Right kidney (tissue), 9 donors: ENCODE data around the gene GALNT16.
"Not testable (repeated sequence)": the region's sequence is repeated elsewhere in the genome, so short reads cannot be mapped to it uniquely, and the experiment has no call there.

Experiments used
- DNase-seq: peaks from one replicate; pipeline ENCODE4 v3.0.0-alpha.2; 2016
- long read RNA-seq, 8 donors: transcript quantifications; one replicate each; lab custom pipeline, GENCODE V29; 2026

The GALNT16 gene
- long read RNA-seq, donor 1 = 0 reads
- long read RNA-seq, donor 2, partial matches to known transcripts = 0 of 1 reads
- long read RNA-seq, donor 2, other reads (novel, unspliced or antisense) = 0 of 1 reads
- long read RNA-seq, donor 3 = 0 reads
- long read RNA-seq, donor 4 = 0 reads
- long read RNA-seq, donor 5, full-length matches to known transcripts = 1 of 1 reads
- long read RNA-seq, donor 5, partial matches to known transcripts = 0 of 1 reads
- long read RNA-seq, donor 5, other reads (novel, unspliced or antisense) = 0 of 1 reads
- long read RNA-seq, donor 6 = 0 reads
- long read RNA-seq, donor 7 = 0 reads
- long read RNA-seq, donor 8, partial matches to known transcripts = 0 of 1 reads
- long read RNA-seq, donor 8, other reads (novel, unspliced or antisense) = 0 of 1 reads

DNA sequence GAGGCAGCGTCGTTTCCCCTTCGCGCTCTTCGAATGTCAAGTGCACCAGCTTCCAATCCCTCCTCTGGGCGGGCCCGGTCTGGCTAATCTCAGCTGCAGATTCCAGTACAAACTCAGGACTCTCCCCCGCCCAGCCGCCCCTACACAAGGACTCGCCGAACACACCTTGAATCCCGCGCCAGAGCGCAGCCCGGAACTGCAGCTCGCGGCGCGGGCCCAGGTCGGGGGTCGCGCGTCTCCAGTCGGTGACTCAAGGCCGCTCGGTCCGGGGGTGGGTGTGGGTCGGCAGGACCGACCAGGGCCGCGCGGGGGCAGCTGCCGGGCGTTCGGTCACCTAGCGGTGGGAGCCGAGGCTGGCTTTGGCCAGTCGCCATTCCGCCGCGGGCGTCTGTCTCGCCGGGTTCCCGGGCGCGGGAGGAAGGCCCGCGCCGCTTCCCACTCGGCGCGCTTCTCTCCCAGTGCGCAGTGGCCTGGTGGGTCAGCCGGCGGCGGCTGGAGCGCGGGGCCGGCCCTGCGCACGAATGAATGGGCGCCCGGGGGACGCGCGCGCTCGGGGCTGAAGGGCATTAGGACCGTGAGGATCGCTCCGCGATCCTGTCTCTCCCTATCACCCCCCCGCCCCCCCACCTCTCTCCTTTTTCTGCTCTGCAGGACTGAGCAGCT, at the start of gene GALNT16:
Gene GALNT16 (plus strand): TSS at position 632 of the 663 bp plus-strand sequence. CDS start 133 bp downstream, outside the sequence.
- DNase-seq = peak; percentile 86

DNA sequence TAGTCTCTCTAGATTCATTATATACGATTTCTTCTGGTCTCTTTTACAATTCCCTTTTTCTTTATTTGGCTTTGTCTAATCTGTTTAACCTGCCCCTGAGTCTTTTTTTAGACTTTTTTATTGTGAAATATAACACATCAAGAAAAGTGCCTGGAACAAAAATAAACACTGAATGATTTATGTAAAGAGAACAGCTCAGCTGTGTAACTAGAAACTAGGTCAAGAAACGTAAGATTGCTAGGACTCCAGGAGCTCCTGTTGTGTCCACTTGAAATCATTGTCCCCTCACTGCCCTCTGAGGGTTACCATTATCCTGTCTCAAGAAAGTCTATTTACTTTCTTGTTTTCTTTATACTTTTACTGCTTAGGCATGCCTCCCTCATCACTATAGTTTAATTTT, 45.6 kb upstream of the GALNT16 start:
- no peak for DNase-seq

DNA sequence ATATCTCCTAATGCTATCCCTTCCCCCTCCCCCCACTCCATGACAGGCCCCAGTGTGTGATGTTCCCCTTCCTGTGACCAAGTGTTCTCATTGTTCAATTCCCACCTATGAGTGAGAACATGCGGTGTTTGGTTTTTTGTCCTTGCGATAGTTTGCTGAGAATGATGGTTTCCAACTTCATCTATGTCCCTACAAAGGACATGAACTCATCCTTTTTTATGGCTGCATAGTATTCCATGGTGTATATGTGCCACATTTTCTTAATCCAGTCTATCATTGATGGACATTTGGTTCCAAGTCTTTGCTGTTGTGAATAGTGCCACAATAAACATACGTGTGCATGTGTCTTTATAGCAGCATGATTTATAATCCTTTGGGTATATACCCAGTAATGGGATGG, 42.3 kb upstream of the GALNT16 start:
- not testable (repeated sequence) for DNase-seq

DNA sequence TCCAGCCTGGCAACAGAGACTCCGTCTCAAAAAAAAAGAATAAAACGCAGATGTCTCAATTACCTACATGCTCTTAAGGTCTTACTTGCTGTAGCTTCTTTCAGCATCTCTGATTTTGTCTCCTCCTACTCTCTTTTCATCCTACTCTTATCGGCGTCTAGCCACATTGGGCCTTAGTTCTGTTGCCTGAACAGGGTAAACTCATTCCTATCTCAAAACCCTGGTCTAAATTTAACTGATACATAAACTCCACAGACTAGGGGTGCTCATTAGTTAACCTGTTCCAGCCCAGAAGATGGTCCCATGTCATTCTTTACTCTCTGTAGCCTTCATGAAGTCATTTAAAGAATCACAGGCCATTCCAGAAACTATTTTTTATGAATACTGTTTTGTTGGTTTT, 35.0 kb upstream of the GALNT16 start:
- DNase-seq = no peak

DNA sequence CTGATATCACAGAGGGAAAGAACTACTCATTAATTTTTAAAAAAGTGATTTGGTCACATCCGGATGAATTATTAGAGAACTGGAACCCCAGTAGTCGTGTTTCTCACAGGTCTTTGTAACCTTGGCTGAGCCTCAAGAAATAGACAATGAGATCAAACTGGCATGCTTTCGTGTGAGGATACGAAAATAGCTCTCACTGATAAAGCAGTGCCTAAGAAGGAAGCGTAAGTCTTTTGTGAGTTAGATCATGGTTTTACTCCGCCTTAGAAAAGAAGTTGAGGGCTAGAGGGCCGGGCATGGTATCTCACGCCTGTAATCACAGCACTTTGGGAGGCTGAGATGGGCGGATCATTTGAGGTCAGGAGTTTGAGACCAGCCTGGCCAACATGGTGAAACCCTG, 33.8 kb upstream of the GALNT16 start:
- DNase-seq = no peak

DNA sequence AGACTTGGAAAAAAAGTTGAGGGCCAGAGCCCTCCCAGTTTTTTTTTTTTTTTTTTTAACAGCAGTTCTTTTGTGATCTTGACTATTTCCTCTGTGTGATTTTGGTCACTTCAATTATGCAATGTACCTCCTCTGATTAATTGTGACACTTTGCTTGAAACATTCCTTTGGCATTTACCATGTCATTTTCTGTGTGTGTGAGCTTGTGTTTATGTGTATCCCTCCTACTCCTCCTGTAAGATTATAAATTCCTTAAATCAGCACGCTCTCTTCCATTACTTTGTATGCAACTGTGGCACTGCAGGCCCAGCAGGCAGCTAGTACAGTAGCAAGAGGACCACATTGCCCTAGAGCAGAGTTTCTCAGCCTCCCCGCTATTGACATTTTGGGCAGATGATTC, 33.2 kb upstream of the GALNT16 start:
- no peak for DNase-seq

DNA sequence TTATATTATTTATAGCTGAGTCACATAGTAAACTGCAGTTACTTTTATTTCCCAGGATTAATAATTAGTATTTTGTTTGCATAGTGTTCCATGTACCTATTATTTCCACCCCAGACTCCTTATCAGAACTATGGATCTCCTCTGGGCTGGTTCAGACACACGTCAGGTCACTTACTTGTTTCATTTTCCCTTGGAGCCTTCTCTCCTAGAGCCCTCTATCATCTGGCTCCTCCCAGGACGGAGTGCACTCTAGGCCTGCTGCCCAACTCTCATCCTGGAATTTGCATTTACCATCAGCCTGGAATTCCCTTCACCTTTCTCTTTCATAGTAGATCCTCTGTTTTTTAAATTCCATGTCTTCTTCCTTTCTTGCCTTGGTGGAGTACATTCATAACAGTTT, 28.5 kb upstream of the GALNT16 start:
- no peak for DNase-seq

DNA sequence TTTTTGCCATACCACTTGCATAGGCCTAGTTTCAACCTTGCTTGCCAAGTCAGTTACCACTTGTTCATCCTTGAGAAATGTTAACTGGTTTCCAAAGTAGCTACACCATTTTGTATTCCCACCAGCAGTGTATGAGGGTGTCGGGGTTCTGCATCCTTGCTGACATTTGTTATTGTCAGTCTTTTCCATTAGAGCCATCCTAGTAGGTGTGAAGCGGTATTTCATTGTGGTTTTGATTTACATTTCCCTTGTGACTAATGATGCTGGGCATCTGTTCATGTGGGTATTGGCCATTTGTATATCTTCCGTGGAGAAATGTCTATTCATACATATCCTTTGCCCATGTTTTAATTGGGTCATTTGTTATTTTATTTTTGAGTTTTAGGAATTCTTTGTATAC, 27.6 kb upstream of the GALNT16 start:
- no peak for DNase-seq

DNA sequence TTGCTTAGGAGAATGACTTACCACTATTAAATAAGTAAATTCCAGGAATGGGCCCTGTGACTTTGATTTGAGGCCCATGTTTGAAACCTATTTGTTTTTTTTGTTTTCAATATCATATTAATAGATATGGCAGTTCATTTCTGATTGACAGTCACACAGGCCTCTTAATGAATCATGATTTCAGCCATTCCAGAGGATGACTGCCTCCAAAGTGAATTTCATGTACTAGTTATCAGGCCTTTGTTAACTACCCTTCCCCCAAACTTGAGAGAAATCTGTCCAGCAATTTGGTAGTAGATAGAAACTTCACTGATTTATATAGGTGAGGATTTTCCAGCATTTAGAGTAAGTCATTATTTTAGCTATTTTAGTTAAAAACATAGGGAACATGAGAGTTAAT, 25.9 kb upstream of the GALNT16 start:
- no peak for DNase-seq

DNA sequence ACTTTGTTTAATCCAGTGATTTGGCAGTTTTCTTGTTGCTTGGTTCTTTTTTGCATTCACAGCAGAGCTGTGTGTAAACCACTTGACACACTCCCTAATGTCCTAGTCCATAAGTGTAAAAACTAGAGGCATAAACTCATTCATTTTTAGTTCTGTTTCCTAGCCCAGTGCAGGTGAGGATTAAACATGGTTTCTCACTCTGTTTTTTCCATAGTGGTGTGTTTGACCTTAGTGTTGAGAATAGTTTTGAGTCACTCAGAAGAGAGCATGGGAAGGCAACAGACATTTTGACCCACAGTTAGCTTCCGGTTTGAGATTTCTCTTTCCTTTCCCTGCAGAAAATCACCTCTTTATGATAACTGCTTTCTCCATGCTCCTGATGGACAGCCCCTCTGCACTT, 24.2 kb upstream of the GALNT16 start:
- no peak for DNase-seq

DNA sequence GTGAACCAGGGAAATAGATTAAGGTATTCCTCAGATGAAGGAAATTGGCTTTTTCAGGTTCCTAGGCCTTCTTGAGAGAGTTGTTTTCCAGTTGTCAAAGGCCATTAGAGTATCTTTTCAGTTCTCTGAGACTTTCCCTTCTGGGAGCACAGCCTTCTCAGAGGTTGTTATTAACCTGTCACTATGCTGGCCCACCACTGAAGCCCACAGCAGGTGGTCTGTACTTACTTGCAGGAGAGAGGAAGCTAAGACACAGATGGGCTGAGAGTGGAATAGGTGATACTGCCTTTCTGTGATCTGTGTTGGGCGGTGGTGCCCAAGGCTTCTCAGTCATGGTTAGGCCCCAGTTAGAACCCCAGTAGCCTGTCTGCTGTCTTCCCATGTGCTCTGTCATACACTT, 22.8 kb upstream of the GALNT16 start:
- DNase-seq = no peak

DNA sequence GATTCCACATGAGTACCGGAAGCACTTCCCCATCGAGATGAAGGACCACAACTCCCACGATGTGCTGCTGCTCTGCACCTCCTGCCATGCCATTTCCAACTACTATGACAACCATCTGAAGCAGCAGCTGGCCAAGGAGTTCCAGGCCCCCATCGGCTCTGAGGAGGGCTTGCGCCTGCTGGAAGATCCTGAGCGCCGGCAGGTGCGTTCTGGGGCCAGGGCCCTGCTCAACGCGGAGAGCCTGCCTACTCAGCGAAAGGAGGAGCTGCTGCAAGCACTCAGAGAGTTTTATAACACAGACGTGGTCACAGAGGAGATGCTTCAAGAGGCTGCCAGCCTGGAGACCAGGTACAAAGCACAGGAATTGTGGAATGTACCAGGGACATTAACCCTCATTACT, 22.4 kb upstream of the GALNT16 start:
- no peak for DNase-seq

DNA sequence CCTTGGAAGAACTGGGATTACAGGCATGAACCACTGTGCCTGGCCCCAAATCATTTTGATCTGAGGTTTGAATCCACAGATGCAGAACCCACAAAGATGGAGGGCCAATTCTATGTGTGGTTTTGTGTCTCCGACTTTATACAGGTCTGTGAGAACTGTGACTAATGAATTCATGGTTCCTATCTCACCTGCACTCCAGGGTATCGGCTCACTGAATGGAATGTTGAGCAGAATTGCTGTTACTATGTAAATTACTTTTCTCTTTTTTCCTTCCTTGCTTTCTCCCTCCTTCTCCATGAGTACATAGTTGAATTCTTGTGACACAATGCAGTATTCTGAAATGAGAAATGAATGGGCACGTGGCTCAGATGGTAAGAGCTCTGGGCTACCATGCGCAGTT, 21.1 kb upstream of the GALNT16 start:
- DNase-seq = no peak

DNA sequence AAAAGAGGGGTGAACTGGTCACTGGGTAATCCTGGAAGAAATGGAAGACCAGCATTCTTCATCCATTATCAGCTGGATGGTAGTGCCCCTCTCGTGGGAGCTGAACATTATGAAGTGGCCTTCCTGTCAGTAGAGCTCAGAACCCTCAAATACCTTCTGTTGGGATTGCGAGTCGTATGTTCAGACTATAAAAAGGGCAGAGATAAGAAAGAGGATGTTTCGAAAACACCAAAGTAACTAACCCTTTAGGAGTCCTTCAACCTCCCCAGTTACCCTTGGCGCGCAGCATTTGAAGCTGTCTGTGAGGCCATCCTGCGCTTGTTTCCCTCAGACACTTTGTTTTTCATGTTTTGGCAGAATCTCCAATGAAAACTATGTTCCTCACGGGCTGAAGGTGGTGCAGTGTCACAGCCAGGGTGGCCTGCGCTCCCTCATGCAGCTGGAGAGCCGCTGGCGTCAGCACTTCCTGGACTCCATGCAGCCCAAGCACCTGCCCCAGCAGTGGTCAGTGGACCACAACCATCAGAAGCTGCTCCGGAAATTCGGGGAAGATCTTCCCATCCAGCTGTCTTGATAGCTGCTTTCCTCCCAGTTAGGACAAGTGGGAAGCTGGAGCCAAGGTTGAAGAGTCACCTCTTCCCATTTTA, 19.3 kb upstream of the GALNT16 start:
- DNase-seq = no peak

DNA sequence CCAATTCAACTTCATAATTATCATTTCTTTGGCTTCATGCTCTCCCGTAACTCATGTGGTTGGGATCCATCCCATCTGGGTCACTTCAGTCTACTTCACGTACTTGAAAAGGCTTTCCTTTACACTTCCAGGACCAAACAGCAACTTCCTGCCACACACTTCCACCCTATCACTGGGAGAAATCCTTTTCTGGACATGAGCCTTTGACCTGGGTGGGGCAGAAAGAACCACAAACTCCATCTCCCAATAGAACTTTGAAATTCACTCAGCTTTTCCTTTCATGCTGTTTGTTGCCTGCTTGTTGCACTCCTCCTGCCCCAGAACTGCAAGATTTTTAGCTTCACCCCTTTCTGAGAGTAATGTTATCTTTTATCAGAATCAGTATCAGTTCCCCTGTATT, 18.4 kb upstream of the GALNT16 start:
- DNase-seq = no peak

DNA sequence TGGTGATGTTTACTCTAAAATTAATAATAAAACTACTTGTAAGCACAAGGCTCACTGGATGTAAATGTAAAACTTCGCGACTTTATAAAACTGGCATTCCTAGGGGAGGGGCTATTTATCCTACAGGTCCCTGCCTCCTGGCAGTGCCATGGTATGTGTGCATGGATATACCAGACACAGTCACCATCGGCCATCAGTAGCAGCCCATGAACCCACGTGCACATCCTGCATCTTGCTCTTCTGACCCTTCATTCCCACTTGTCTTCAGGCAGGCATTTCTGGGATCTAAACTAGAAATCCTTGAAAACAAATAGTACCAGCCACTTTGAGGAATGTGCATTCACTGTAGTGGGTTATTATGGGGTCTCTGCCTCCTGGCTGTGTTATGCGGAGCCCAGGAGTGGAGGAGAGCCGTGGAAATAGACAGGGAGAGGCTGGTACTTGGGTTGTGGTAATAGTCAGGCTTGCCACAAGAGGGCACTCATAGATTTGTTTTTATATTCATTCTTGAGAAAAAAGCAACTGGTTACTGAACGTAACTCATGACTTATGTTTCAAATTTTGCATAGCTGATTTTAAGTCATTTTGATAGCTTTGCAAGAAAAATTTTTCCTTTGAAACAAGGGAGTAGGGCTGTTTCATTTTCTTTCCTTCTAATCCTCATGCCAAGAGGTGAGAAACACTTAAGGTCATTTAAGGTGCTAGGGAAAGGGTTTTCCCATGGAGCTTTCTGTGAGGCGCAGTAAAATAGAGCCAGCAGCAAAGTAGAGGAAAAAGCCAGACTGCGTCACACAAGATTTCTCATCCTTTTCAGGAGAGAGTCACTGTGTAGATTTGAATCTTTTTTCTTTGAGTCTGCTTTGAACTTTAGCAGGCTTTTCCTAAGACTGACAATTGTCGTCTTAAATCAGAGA, 17.4 kb upstream of the GALNT16 start:
- peak; percentile 31 for DNase-seq

DNA sequence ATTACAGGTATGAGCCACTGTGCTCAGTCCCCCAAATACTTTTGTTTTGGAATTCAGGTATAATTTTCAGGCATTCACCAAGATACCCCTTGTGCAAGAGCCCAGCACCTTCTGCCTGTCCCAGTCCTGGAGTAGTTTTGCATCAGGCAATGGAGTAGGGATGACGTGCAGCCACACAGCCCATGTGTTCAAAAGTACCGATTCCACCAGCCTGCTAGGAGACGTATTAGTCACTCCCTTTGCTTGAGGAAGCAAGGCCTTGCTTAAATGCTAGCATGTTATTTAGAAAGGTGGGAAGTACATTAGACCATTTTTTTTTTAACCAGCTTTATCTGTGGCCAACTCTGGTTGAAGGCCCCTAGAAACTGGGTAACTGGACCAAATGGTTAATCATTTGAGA, 15.0 kb upstream of the GALNT16 start:
- no peak for DNase-seq

DNA sequence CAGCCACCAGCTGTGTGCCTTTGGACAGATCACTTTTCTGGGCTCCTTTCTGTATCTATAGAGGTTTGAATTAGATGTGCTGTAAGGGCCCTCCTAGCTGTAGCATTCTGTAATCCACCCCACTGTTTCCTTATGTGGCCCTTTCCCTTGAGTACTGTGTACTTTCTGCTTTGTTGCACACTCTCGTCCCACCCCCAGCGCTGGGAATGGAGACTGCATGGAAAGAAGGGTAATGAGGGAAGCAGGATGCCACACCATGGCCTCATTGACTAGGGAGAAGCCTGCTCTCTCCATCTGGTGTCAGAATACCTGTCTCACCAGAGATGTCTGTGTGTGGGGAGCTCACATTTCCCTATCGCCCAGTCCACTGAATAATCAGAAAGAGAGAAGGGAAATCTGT, 13.6 kb upstream of the GALNT16 start:
- DNase-seq = no peak

DNA sequence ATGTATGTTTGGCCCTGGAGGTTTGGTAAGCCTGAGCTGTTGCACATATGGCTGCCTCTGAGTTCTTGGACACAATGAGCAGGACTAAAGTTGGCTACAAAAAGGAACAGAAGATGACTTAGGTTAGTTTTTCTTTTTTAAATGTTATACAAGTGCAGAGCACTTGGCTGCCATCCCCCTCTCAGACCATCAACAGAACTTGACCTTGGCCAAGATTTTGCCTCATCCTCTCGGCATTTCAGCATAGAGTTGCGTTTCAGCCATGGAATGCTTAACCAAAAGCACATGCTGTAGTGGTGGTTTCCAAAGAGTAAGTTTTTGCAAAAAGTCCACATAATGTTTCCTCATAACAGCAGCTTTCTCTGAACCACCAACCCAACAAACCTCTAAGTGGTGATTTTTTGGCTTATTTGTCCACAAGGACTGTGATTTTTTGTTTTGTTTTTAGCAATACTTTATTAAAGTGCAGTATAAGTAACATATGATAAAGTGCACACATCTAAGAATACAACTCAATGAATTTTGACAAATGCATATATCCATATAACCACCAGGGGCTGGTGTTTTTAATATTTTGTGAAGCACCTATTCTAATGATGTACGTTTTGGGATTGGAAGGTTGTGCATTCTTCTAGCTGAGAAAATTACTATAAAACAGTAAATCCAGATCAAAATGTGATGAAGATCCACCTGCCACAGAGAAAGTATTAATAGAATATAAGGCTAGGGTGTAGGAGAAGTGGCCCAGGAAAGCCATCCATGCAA, 12.1 kb upstream of the GALNT16 start:
- no peak for DNase-seq

DNA sequence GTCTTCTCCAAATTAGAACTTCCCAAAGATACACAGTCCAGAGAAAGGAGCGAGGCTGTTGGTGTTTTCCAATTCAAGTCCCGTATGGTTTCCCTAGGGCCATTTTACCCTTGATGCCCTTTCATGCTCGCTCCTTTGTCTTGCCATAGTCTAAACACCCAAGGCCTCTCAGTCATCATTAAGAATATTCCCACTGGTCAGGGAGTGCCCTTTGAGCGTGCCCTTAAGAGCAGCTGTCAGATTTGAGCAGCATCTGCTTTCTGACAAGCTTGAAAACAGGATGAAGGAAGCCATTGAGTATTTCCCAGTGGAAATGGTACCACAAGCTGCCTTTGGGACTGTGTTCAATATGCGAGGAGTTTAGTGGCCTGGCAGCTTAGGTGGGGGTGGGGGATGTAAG, 10.4 kb upstream of the GALNT16 start:
- DNase-seq = no peak

DNA sequence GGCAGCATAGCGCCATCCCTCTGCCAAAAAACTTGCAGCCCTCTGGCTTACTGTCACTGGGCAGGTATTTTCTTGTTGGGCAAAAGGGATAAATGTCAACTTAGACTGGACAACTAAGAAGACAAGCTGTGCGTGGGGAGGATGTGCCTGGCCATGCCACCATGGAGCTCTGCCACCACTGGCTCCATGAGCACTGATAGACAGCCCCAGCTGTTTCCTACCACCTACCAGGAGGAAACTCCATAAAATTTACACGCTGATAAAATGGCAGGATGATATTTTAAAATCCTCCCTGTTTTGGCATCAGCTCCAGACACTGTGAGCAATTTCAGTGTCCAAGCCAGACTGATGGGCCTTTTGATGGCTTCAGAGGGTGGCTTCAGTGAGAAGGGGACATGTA, 7.1 kb upstream of the GALNT16 start:
- DNase-seq = no peak

DNA sequence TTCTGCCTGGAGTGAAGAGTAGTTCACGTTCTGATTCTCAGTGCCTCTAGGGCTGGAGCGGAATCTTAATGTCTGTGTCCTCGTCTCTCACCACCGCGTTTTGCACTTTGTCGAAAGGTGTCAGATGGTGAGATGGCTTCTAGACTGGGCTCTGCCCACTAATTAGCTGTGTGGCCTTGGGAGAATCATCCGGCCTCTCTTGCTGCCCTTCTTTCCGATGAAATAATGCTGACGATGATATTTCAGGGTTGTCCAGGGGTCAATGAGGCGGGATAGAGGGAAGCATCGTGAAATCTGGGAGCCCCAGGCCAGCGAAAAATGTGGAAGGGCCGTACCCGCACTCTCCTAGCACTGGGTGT, 811 bp upstream of the GALNT16 start:
- no peak for DNase-seq
